IPS-18a (cell line): ENCODE measurements around the gene OPA1.

Experiments
- H3K27ac ChIP-seq: one replicate; pipeline ENCODE4 v1.5.1; 2013; ENCODE audit warnings: low read length
- H3K27me3 ChIP-seq: one replicate; pipeline ENCODE4 v1.6.1; 2013; ENCODE audit warnings: mild to moderate bottlenecking, low read length; ENCODE audit not compliant: control insufficient read depth, insufficient read depth
- H3K36me3 ChIP-seq: one replicate; pipeline ENCODE4 v1.6.1; 2013; ENCODE audit warnings: low read depth, low read length; ENCODE audit not compliant: control insufficient read depth
- H3K4me1 ChIP-seq: one replicate; pipeline ENCODE4 v1.6.1; 2013; ENCODE audit warnings: low read depth, low read length; ENCODE audit not compliant: control insufficient read depth
- H3K4me3 ChIP-seq: one replicate; pipeline ENCODE4 v1.5.1; 2013; ENCODE audit warnings: low read length
- H3K9ac ChIP-seq: one replicate; pipeline ENCODE4 v1.6.1; 2013; ENCODE audit warnings: mild to moderate bottlenecking, low read length, moderate library complexity
- H3K9me3 ChIP-seq: one replicate; pipeline ENCODE4 v1.6.1; 2013; ENCODE audit warnings: low read depth, low read length; ENCODE audit not compliant: control insufficient read depth

The OPA1 gene

DNA sequence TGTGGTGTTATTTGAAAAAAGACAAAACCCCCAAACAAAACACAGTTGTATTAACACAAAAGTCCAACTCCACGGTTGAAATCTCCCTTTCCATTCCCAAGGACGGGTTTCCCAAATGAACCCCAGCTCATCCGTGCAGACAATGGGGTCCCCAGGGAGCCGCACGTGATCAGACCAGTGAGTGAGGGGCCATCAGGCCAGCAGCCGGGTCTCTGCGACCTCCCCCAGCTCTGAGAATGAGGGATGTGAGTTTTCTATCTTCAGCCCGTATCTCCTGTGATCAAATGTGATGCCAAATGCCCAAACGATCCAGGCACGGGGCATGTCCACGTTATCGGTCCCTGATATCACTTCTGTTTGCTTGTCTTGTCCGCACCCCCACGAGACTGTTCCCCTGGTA lies 138.0 kb downstream of the OPA1 start:
- Histone ChIP-seq H3K9ac (no peak overlapping the region), H3K9me3 (no peaks in the 10 kb centered on the region), H3K27me3 (no peaks in the 10 kb centered on the region), H3K4me3 (no peak overlapping the region), H3K4me1 (peaks cover 14% of the 10 kb centered on the region), H3K36me3 (no peaks in the 10 kb centered on the region), H3K27ac (no peak overlapping the region)

DNA sequence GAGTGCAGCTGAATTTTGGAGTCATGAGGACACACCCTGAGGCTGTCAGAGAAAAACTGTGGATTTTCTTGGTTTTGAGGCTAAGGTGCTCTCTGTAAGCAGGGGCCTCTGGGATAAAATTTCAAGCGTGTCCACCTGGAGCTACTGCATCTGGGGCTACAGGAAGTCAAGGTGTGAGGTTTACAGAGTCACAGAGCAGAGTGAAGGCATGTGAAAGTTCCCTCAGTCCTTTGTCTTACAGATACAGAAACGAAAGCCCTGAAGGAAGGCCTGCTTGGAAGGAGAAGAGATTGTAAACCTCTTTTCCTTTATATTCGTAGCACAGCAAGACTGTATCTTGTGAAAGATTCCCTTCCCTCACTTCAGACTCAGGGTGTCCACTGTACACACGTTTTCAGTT lies 138.6 kb downstream of the OPA1 start:
- Histone ChIP-seq H3K27me3 (no peaks in the 10 kb centered on the region), H3K4me1 (peaks cover 14% of the 10 kb centered on the region), H3K27ac (no peak overlapping the region), H3K9ac (no peak overlapping the region), H3K9me3 (no peaks in the 10 kb centered on the region), H3K36me3 (no peaks in the 10 kb centered on the region), H3K4me3 (no peak overlapping the region)

GRCh38 chr3:193732391-193732790 lies 139.4 kb downstream of the OPA1 start:
- Histone ChIP-seq H3K4me1 (peaks cover 14% of the 10 kb centered on the region), H3K9ac (no peak overlapping the region), H3K27ac (no peak overlapping the region)

DNA sequence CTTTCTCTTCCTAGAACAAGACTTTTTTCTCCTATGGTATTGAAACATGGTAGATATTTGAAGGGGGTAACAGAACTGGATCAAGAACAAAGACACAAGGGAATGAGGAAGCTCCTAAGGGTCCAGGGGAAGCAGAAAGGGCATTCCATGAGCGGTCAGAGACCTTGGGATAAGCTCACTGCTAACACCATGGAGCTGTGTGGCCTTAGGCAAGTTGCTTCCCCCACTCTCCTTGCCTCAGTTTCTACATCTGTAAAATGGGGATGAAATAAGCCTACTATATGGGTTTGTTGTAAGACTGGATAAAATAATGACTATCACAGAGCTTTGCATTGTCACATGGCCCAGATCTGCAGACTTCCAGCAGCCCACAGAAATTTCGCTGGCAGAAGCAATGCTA lies 139.8 kb downstream of the OPA1 start:
- no peaks in the 10 kb centered on the region for H3K9me3 ChIP-seq
- H3K9ac ChIP-seq = no peak overlapping the region
- H3K4me3 ChIP-seq = no peak overlapping the region
- no peaks in the 10 kb centered on the region for H3K27me3 ChIP-seq
- no peak overlapping the region for H3K27ac ChIP-seq
- no peaks in the 10 kb centered on the region for H3K36me3 ChIP-seq
- peaks cover 14% of the 10 kb centered on the region for H3K4me1 ChIP-seq

More at GRCh38 chr3:193732391-193732790, 139.4 kb downstream of the OPA1 start:
- Histone ChIP-seq H3K9me3 (no peaks in the 10 kb centered on the region), H3K36me3 (no peaks in the 10 kb centered on the region), H3K4me3 (no peak overlapping the region), H3K27me3 (no peaks in the 10 kb centered on the region)

- Histone ChIP-seq H3K4me3 (no peak overlapping the region), H3K9me3 (no peaks in the 10 kb centered on the region), H3K4me1 (peaks cover 14% of the 10 kb centered on the region), H3K27ac (no peak overlapping the region), H3K27me3 (no peaks in the 10 kb centered on the region), H3K9ac (no peak overlapping the region), H3K36me3 (no peaks in the 10 kb centered on the region)
These were observed 141.8 kb downstream of the OPA1 start for GRCh38 chr3:193734737-193735366.

DNA sequence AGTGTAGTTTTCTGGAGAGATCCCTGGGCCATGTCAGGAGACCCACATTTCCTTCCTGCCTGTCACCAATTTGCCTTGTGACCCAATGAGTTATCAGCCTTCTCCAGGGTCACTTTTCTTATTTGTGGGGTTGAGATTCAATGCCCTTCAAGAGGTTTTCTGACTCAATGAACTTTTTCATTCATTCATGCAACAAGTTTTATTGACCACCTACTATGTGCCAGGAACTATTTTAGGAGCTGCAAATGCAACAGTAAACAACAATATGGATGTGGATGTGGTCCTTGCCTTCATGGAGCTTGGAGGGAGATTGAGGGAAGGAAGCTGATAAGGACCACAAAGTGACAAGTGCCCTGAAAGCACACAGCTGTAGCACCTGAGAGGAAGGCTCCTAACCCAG lies 142.8 kb downstream of the OPA1 start:
- Histone ChIP-seq H3K4me1 (peaks cover 11% of the 10 kb centered on the region), H3K9ac (no peak overlapping the region), H3K27ac (no peak overlapping the region), H3K36me3 (no peaks in the 10 kb centered on the region), H3K9me3 (no peaks in the 10 kb centered on the region), H3K4me3 (no peak overlapping the region), H3K27me3 (no peaks in the 10 kb centered on the region)

GRCh38 chr3:193736616-193737015 lies 143.6 kb downstream of the OPA1 start:
- Histone ChIP-seq H3K9me3 (no peaks in the 10 kb centered on the region), H3K4me1 (peaks cover 4% of the 10 kb centered on the region), H3K27ac (no peak overlapping the region), H3K9ac (no peak overlapping the region), H3K27me3 (no peaks in the 10 kb centered on the region), H3K4me3 (no peak overlapping the region), H3K36me3 (no peaks in the 10 kb centered on the region)

DNA sequence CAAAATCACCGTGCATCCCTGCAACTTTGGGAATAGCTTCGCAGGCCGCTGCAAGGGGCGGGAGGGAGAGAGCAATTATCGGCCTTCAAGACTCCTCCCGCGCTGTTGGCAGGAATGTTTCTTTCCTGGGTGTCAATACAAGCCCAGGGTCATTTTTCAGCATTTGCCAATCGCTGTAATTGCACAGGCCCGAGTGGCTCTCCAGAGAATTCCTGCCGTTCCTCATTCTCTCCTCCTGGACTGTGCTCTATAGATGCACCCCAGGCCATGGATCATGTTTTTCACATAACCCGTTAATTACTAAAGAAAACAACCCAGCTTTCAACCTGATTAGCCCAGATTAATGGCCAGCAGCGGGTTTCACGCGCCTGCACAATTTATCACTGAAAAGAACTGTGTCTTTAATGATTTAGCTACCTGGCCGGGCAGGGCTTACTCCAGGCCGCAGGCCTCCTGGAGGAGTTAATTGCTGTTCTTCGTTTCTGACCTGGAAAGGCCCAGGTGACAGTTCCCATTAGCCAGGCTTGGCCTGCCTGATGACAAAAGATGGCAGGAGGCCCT lies 144.3 kb downstream of the OPA1 start:
- Histone ChIP-seq H3K27me3 (no peaks in the 10 kb centered on the region), H3K9me3 (no peaks in the 10 kb centered on the region), H3K27ac (no peak overlapping the region), H3K9ac (no peak overlapping the region), H3K4me1 (no peaks in the 10 kb centered on the region), H3K36me3 (no peaks in the 10 kb centered on the region), H3K4me3 (no peak overlapping the region)

DNA sequence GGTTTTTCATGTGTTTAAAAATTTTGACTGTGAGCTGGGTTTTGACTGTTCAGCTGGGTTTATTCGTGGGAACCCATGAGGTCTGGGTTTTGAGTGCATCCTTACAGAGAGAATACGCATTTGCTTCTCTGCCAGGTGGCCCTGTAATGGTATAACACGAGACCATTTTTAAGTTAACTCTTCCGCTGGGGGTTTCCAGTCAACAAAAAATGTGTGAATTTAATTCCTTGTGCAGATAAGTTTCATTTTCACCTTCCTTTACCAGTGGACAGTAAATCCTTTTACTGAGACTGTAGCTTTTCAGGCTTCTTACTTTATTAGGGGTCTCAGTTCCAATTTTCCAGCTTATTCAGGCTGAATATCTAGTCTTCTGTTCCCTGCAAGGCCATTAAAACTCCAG lies 149.6 kb downstream of the OPA1 start:
- Histone ChIP-seq H3K36me3 (no peaks in the 10 kb centered on the region), H3K27ac (no peak overlapping the region), H3K27me3 (no peaks in the 10 kb centered on the region), H3K9ac (no peak overlapping the region), H3K4me3 (no peak overlapping the region), H3K9me3 (no peaks in the 10 kb centered on the region), H3K4me1 (peaks cover 23% of the 10 kb centered on the region)

GRCh38 chr3:193743702-193744047 lies 150.7 kb downstream of the OPA1 start:
- no peaks in the 10 kb centered on the region for H3K36me3 ChIP-seq
- peaks cover 23% of the 10 kb centered on the region for H3K4me1 ChIP-seq
- no peak overlapping the region for H3K9ac ChIP-seq
- H3K4me3 ChIP-seq = no peak overlapping the region
- no peaks in the 10 kb centered on the region for H3K9me3 ChIP-seq
- H3K27ac ChIP-seq = no peak overlapping the region
- no peaks in the 10 kb centered on the region for H3K27me3 ChIP-seq

DNA sequence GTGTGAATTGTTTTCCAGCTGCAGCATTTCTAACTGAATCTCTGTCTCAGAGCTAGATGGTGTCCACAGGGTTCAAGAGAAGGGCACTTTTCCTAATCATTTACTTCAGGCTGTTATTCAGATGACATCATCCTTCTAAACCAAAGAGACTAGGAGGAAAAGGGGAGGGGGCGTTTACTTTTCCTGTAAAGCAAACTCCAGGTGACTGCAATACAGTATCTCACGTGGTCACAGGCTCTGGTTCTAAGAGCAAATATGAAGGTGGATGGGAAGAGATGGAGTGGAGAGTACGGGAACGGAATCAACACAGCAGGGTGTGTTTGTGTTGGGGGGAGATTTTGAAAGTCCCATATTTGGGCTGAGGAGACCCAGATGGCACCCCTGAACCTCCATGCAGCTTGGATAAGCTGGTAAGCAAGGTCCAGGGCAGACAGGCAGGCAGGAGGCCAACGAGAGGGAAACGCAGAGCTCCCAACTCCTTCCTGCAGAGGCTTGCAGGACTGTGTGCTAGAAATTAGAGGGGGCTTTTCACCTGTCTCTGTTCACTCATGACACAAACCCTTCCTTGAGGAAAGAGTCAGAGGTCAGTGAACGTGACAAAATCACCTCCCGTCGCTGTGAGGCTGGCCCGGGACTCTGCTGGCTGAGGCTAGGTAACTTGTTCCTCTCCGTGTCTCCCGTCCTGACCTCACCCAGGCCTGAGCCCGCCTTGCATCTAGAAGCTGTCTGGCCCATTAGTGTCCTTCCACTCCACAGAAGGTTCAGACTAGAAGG lies 151.2 kb downstream of the OPA1 start:
- Histone ChIP-seq H3K4me3 (no peak overlapping the region), H3K27me3 (no peaks in the 10 kb centered on the region), H3K27ac (no peak overlapping the region), H3K36me3 (no peaks in the 10 kb centered on the region), H3K4me1 (peaks cover 23% of the 10 kb centered on the region), H3K9me3 (no peaks in the 10 kb centered on the region), H3K9ac (no peak overlapping the region)
